WTC11 (cell line): ENCODE data around the gene TRPV5. TPM values are rescaled to one million over a fixed set of nuclear protein-coding genes. Genes with fewer than 3 reads are reported as not detected.

ENCODE experiments used
- ATAC-seq: fragments of 200-7000 bp; cut with Tn5 transposase; 2 replicates; pipeline ENCODE4 v1.10.0; 2021; ENCODE audit warnings: mild to moderate bottlenecking, moderate library complexity
- CTCF ChIA-PET: fragments of 300-600 bp; sonication (Branson Sonifier 250); formaldehyde crosslinking; loops from one replicate; lab custom pipeline; 2021; ENCODE audit warnings: antibody characterized with exemption; lab: Charles Lee
- POLR2A ChIA-PET: fragments of 350-600 bp; sonication (Branson Sonifier 250); formaldehyde crosslinking; loops from one replicate; lab custom pipeline; 2021; ENCODE audit warnings: antibody characterized with exemption; lab: Charles Lee
- DNase-seq: peaks from one replicate; pipeline ENCODE4 v3.0.0; 2021; ENCODE audit warnings: low spot score
- H3K27ac Mint-ChIP-seq: 2 replicates; pipeline ENCODE4 v1.8.0; 2021; ENCODE audit warnings: mixed read lengths
- H3K27me3 Mint-ChIP-seq: 2 replicates; pipeline ENCODE4 v1.8.0; 2021; ENCODE audit warnings: low read depth, mild to moderate bottlenecking, moderate library complexity, mixed read lengths
- H3K36me3 Mint-ChIP-seq: 2 replicates; pipeline ENCODE4 v1.8.0; 2021; ENCODE audit warnings: mixed read lengths
- H3K4me1 Mint-ChIP-seq: 2 replicates; pipeline ENCODE4 v1.8.0; 2022; ENCODE audit warnings: mixed read lengths
- H3K4me3 Mint-ChIP-seq: 2 replicates; pipeline ENCODE4 v1.8.0; 2021; ENCODE audit warnings: mild to moderate bottlenecking, moderate library complexity, mixed read lengths
- H3K9me3 Mint-ChIP-seq: 2 replicates; pipeline ENCODE4 v1.8.0; 2021; ENCODE audit warnings: mixed read lengths
- ELF4 ChIP-seq: sonication (generic); formaldehyde crosslinking; IDR thresholded peaks from 2 replicates; pipeline ENCODE4 v1.8.1; 2022; ENCODE audit warnings: low read depth, mild to moderate bottlenecking, moderate library complexity, missing genetic modification reagents
- IRF2 ChIP-seq: sonication (generic); formaldehyde crosslinking; IDR thresholded peaks from 2 replicates; pipeline ENCODE4 v1.8.0; 2022; ENCODE audit warnings: low read depth, missing genetic modification reagents, borderline replicate concordance
- ZNF121 ChIP-seq: sonication (generic); formaldehyde crosslinking; IDR thresholded peaks from 2 replicates; pipeline ENCODE4 v1.8.0; 2023; ENCODE audit warnings: missing genetic modification reagents
- ZNF219 ChIP-seq: sonication (generic); formaldehyde crosslinking; IDR thresholded peaks from 2 replicates; pipeline ENCODE4 v1.8.0; 2023; ENCODE audit warnings: missing genetic modification reagents, mild to moderate bottlenecking, borderline replicate concordance
- total RNA-seq: library from RNA; stranded (reverse); gene quantifications from 3 replicates; pipeline ENCODE4 v1.2.3, GENCODE V29; 2021
- TF ChIP-seq, protein P1 (sequence below): sonication (generic); formaldehyde crosslinking; IDR thresholded peaks from 2 replicates; pipeline ENCODE4 v1.8.1; 2022; ENCODE audit warnings: low read depth, missing genetic modification reagents, borderline replicate concordance
- TF ChIP-seq, protein P2 (sequence below): fragments of 250-450 bp; sonication (Bioruptor Pico); IDR thresholded peaks from 2 replicates; pipeline ENCODE4 v2.1.2; 2022; ENCODE audit warnings: mild to moderate bottlenecking, moderate library complexity
- TF ChIP-seq, protein P3 (sequence below): sonication (generic); formaldehyde crosslinking; IDR thresholded peaks from 2 replicates; pipeline ENCODE4 v1.8.1; 2023; ENCODE audit warnings: mild to moderate bottlenecking, missing genetic modification reagents, moderate library complexity
- TF ChIP-seq, protein P4 (sequence below): sonication (generic); formaldehyde crosslinking; IDR thresholded peaks from 2 replicates; pipeline ENCODE4 v1.8.0; 2022; ENCODE audit warnings: mild to moderate bottlenecking, missing genetic modification reagents
- TF ChIP-seq, protein P5 (sequence below): sonication (generic); formaldehyde crosslinking; IDR thresholded peaks from 2 replicates; pipeline ENCODE4 v1.8.1; 2022; ENCODE audit warnings: missing genetic modification reagents, borderline replicate concordance
- TF ChIP-seq, protein P6 (sequence below): sonication (generic); formaldehyde crosslinking; IDR thresholded peaks from 2 replicates; pipeline ENCODE4 v1.8.1; 2023; ENCODE audit warnings: mild to moderate bottlenecking, moderate library complexity, missing genetic modification reagents
- TF ChIP-seq, protein P7 (sequence below): sonication (generic); formaldehyde crosslinking; IDR thresholded peaks from 2 replicates; pipeline ENCODE4 v1.8.1; 2023; ENCODE audit warnings: mild to moderate bottlenecking, missing genetic modification reagents, moderate library complexity
- TF ChIP-seq, protein P8 (sequence below): fragments of 200-600 bp; IDR thresholded peaks from 2 replicates; pipeline ENCODE4 v1.8.0; 2022; ENCODE audit warnings: antibody characterized with exemption
- TF ChIP-seq, protein P9 (sequence below): sonication (generic); formaldehyde crosslinking; IDR thresholded peaks from 2 replicates; pipeline ENCODE4 v1.8.0; 2022; ENCODE audit warnings: mild to moderate bottlenecking, missing genetic modification reagents

The TRPV5 gene
- total RNA-seq, 1 experiment from 2014 or later: not detected

DNA sequence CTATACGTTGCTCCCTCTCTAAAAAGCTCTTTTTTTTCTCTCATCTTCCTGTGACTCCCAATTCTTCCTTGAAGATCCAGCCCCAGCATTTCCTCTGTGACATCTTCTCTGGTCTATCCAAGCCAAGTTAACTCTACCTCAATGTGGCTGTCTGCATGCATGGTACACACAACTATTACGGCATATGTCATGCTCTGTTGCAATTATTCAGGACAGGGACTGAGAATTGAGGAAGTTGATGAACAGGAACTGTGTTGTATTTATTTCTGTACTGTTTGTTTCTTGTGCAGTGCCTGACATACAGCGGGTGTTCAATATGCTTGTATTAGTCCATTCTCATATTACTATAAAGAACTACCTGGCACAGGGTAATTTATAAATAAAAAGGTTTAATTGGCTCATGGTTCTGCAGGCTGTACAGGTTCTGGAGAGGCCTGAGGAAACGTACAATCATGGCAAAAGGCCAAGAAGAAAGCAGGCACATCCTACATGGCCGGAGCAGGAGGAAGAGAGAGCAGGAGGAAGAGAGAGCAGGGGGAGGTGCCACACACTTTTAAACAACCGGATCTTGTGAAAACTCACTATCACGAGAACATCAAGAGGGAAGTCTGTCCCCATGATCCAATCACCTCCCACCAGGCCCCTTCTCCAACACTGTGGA, 6.3 kb downstream of the TRPV5 start:
- Mint-ChIP-seq H3K4me3 (no peak overlapping the region), H3K27me3 (peaks cover 33% of the 10 kb centered on the region), H3K27ac (no peak overlapping the region), H3K9me3 (peaks cover 7% of the 10 kb centered on the region; the same call in 1 of the 2 replicates), H3K36me3 (no peaks in the 10 kb centered on the region), H3K4me1 (no peaks in the 10 kb centered on the region)
- no peak for ATAC-seq
- ChIA-PET POLR2A (no interaction called here), CTCF (interaction anchor here (0.8 to 1.2 kb wide), 4 partner anchors 17 to 369 kb away, joined by 3 read pairs; no protein-coding TSS in a partner anchor)
- TF ChIP-seq, protein P1, sequence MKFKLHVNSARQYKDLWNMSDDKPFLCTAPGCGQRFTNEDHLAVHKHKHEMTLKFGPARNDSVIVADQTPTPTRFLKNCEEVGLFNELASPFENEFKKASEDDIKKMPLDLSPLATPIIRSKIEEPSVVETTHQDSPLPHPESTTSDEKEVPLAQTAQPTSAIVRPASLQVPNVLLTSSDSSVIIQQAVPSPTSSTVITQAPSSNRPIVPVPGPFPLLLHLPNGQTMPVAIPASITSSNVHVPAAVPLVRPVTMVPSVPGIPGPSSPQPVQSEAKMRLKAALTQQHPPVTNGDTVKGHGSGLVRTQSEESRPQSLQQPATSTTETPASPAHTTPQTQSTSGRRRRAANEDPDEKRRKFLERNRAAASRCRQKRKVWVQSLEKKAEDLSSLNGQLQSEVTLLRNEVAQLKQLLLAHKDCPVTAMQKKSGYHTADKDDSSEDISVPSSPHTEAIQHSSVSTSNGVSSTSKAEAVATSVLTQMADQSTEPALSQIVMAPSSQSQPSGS (CRISPR knock-in tag): no peak
- TF ChIP-seq, protein P2, sequence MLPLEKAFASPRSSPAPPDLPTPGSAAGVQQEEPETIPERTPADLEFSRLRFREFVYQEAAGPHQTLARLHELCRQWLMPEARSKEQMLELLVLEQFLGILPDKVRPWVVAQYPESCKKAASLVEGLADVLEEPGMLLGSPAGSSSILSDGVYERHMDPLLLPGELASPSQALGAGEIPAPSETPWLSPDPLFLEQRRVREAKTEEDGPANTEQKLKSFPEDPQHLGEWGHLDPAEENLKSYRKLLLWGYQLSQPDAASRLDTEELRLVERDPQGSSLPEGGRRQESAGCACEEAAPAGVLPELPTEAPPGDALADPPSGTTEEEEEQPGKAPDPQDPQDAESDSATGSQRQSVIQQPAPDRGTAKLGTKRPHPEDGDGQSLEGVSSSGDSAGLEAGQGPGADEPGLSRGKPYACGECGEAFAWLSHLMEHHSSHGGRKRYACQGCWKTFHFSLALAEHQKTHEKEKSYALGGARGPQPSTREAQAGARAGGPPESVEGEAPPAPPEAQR (CRISPR knock-in tag): no peak
- no peak for TF ChIP-seq ZNF219
- no peak for DNase-seq

DNA sequence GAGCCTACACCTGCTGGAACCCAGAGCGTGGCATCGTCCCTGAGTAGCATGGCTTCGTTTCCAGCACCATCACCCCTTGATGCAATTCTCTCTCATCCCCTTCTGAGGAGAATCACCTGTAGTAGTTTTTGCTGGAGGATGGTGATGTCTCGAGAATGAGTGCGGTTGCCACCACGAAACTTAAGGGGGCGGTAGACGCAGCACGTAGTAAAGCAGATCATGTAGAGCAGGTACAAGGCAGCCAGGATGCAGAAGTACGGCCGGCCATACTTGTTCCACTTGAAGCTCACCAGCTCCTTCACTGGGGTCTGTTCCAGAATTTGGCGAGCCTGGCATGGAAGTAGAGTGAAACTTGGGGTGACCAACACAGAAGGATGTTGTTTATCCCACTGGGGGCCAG, 8.1 kb downstream of the TRPV5 start:
- ATAC-seq: peak; percentile 98
- H3K27ac Mint-ChIP-seq: no peak overlapping the region
- H3K4me3 Mint-ChIP-seq: no peak overlapping the region
- peak; percentile 70 for DNase-seq
- H3K4me1 Mint-ChIP-seq: no peaks in the 10 kb centered on the region
- peaks cover 7% of the 10 kb centered on the region; the same call in 1 of the 2 replicates for H3K9me3 Mint-ChIP-seq
- POLR2A ChIA-PET: interaction anchor here (0.6 kb wide), 1 partner anchor 11 kb away, joined by 3 read pairs; no protein-coding TSS in a partner anchor
- TF ChIP-seq, protein P3, sequence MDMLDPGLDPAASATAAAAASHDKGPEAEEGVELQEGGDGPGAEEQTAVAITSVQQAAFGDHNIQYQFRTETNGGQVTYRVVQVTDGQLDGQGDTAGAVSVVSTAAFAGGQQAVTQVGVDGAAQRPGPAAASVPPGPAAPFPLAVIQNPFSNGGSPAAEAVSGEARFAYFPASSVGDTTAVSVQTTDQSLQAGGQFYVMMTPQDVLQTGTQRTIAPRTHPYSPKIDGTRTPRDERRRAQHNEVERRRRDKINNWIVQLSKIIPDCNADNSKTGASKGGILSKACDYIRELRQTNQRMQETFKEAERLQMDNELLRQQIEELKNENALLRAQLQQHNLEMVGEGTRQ: peak; percentile 81
- no peak for TF ChIP-seq ELF4 (CRISPR knock-in tag)
- TF ChIP-seq, protein P4, sequence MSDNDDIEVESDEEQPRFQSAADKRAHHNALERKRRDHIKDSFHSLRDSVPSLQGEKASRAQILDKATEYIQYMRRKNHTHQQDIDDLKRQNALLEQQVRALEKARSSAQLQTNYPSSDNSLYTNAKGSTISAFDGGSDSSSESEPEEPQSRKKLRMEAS (CRISPR knock-in tag): peak; percentile 96
- TF ChIP-seq, protein P5, sequence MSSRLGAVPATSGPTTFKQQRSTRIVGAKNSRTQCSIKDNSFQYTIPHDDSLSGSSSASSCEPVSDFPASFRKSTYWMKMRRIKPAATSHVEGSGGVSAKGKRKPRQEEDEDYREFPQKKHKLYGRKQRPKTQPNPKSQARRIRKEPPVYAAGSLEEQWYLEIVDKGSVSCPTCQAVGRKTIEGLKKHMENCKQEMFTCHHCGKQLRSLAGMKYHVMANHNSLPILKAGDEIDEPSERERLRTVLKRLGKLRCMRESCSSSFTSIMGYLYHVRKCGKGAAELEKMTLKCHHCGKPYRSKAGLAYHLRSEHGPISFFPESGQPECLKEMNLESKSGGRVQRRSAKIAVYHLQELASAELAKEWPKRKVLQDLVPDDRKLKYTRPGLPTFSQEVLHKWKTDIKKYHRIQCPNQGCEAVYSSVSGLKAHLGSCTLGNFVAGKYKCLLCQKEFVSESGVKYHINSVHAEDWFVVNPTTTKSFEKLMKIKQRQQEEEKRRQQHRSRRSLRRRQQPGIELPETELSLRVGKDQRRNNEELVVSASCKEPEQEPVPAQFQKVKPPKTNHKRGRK (CRISPR knock-in tag): no peak
- TF ChIP-seq, protein P6, sequence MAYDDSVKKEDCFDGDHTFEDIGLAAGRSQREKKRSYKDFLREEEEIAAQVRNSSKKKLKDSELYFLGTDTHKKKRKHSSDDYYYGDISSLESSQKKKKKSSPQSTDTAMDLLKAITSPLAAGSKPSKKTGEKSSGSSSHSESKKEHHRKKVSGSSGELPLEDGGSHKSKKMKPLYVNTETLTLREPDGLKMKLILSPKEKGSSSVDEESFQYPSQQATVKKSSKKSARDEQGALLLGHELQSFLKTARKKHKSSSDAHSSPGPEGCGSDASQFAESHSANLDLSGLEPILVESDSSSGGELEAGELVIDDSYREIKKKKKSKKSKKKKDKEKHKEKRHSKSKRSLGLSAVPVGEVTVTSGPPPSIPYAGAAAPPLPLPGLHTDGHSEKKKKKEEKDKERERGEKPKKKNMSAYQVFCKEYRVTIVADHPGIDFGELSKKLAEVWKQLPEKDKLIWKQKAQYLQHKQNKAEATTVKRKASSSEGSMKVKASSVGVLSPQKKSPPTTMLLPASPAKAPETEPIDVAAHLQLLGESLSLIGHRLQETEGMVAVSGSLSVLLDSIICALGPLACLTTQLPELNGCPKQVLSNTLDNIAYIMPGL (CRISPR knock-in tag): no peak
- TF ChIP-seq, protein P7, sequence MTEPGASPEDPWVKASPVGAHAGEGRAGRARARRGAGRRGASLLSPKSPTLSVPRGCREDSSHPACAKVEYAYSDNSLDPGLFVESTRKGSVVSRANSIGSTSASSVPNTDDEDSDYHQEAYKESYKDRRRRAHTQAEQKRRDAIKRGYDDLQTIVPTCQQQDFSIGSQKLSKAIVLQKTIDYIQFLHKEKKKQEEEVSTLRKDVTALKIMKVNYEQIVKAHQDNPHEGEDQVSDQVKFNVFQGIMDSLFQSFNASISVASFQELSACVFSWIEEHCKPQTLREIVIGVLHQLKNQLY: no peak
- TF ChIP-seq IRF2 (CRISPR knock-in tag): no peak
- TF ChIP-seq, protein P8, sequence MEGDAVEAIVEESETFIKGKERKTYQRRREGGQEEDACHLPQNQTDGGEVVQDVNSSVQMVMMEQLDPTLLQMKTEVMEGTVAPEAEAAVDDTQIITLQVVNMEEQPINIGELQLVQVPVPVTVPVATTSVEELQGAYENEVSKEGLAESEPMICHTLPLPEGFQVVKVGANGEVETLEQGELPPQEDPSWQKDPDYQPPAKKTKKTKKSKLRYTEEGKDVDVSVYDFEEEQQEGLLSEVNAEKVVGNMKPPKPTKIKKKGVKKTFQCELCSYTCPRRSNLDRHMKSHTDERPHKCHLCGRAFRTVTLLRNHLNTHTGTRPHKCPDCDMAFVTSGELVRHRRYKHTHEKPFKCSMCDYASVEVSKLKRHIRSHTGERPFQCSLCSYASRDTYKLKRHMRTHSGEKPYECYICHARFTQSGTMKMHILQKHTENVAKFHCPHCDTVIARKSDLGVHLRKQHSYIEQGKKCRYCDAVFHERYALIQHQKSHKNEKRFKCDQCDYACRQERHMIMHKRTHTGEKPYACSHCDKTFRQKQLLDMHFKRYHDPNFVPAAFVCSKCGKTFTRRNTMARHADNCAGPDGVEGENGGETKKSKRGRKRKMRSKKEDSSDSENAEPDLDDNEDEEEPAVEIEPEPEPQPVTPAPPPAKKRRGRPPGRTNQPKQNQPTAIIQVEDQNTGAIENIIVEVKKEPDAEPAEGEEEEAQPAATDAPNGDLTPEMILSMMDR: peak; percentile 50
- no peak for TF ChIP-seq ZNF121 (CRISPR knock-in tag)
- TF ChIP-seq, protein P9, sequence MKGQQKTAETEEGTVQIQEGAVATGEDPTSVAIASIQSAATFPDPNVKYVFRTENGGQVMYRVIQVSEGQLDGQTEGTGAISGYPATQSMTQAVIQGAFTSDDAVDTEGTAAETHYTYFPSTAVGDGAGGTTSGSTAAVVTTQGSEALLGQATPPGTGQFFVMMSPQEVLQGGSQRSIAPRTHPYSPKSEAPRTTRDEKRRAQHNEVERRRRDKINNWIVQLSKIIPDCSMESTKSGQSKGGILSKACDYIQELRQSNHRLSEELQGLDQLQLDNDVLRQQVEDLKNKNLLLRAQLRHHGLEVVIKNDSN (CRISPR knock-in tag): peak; percentile 80
- TF ChIP-seq, all 79 proteins: peak for 4
- Mint-ChIP-seq H3K27me3 (peaks cover 33% of the 10 kb centered on the region), H3K36me3 (no peaks in the 10 kb centered on the region)
- CTCF ChIA-PET: interaction anchor here (0.7 to 2.5 kb wide), 24 partner anchors 9 to 290 kb away, joined by 3 to 10 read pairs (median 4); partner anchors contain the start of genes EPHB6, KEL, LLCFC1 and TRPV5
